Right lobe of liver (tissue), 6 donors: ENCODE data around the gene SLC43A3. TPM values are rescaled to one million over a fixed set of nuclear protein-coding genes. Genes with fewer than 3 reads are reported as not detected.

Source experiments
- ATAC-seq, 4 donors: fragments of 200-7000 bp; cut with Tn5 transposase; one replicate each; pipeline ENCODE4 v1.9.1; 2020; ENCODE audit warnings: mild to moderate bottlenecking in 4 of 4, moderate library complexity in 4 of 4
- DNase-seq, 3 donors: peaks; one replicate each; pipeline ENCODE4 v3.0.0-alpha.2; 2020
- H3K27ac ChIP-seq, 3 donors: fragments of 200-600 bp; one replicate each; pipeline ENCODE4 v1.8.0; 2022
- H3K27me3 ChIP-seq, 2 donors: fragments of 200-600 bp; one replicate each; pipeline ENCODE4 v1.8.0; 2022
- H3K36me3 ChIP-seq, 4 donors: fragments of 200-600 bp; sonication (generic) in 1 of 4; one replicate each; pipeline versions ENCODE4 v1.5.1 to v1.8.0; 2017 to 2022; ENCODE audit warnings: control low read depth in 1 of 4
- H3K4me1 ChIP-seq, 4 donors: fragments of 200-600 bp; sonication (generic) in 1 of 4; one replicate each; pipeline versions ENCODE4 v1.5.1 to v1.8.0; 2017 to 2022; ENCODE audit warnings: control low read depth in 1 of 4
- H3K4me3 ChIP-seq, 3 donors: fragments of 200-600 bp; one replicate each; pipeline ENCODE4 v1.8.0; 2022
- H3K9me3 ChIP-seq, 4 donors: fragments of 200-600 bp; sonication (generic) in 1 of 4; one replicate each; pipeline versions ENCODE4 v1.5.1 to v1.8.0; 2017 to 2022; ENCODE audit warnings: control low read depth in 1 of 4
- CTCF ChIP-seq, 4 donors: fragments of 200-600 bp in 3 of 4; fragments of 450-650 bp in 1 of 4; IDR thresholded peaks; one replicate each; pipeline versions ENCODE4 v1.5.1 to v1.8.0; 2016 to 2022; ENCODE audit warnings: antibody characterized with exemption in 4 of 4, mild to moderate bottlenecking in 2 of 4
- POLR2A ChIP-seq: fragments of 450-650 bp; IDR thresholded peaks from one replicate; pipeline ENCODE4 v1.6.1; 2017; ENCODE audit warnings: antibody characterized with exemption, mild to moderate bottlenecking
- WGBS: methylation state at CpG from one replicate; pipeline ENCODE4 v1.1.6; 2018; ENCODE audit warnings: low coverage, low lambda C conversion rate; ENCODE audit not compliant: insufficient coverage; ENCODE audit errors: missing lambda C conversion rate; 5-methylcytosine and 5-hydroxymethylcytosine counted together
- intact Hi-C, 2 donors: fragments of 100-400 bp; cut with DNase I; formaldehyde crosslinking; loops; one replicate each; pipeline versions ENCODE4 v1.11.2 to v1.14.1; 2022
- total RNA-seq, 6 experiments: library from RNA; depleted of rRNA in 2 of 6; stranded (reverse); fragments of >200 nt in 2 of 6; fragmentation: NEBNext Ultra II Directional in 3 of 6; extraction: Animal tissue kit (Norgen Biotek cat#: 25700) in 3 of 6; gene quantifications; one replicate each; pipeline versions ENCODE4 v1.1.0 to v1.2.4, GENCODE V29; 2016 to 2023
- donor health status: DM: no; HTN: yes; CAD: no.
- donor health status: DM: no; HTN: no; CAD: no.
- donor health status: DM: no; HTN: no; CAD: no.
- donor health status: DM: no; HTN: yes; CAD: no.
- donor health status: DM: no; HTN: yes; CAD: no.

SLC43A3 gene
- total RNA-seq, 6 experiments from 2014 or later, result 109 to 259 (median 185) TPM

GRCh38 chr11:57391539-57391938 is 35.4 kb downstream of the SLC43A3 start:
- Histone ChIP-seq H3K27me3 (no peaks in the 10 kb centered on the region), H3K36me3 (no peaks in the 10 kb centered on the region), H3K4me3 (no peak overlapping the region), H3K27ac (no peak overlapping the region), H3K9me3 (no peaks in the 10 kb centered on the region), H3K4me1 (no peaks in the 10 kb centered on the region)
- DNase-seq (no peak), ATAC-seq (no peak)
- TF ChIP-seq POLR2A (no peak), CTCF (IDR thresholded peaks at IDR 0.05) (no peak)
- 60% methylated on average over 2 of the region's 2 CpGs for WGBS
- intact Hi-C loops, result no loop called here

GRCh38 chr11:57391111-57391510 is 35.8 kb downstream of the SLC43A3 start:
- no peaks in the 10 kb centered on the region for H3K27me3 ChIP-seq
- no peak overlapping the region for H3K27ac ChIP-seq
- DNase-seq, result no peak
- WGBS, result 82% methylated on average over 3 of the region's 3 CpGs
- TF ChIP-seq CTCF (IDR thresholded peaks at IDR 0.05) (no peak), POLR2A (no peak)
- no peak overlapping the region for H3K4me3 ChIP-seq
- no peak for ATAC-seq
- H3K4me1 ChIP-seq, result no peaks in the 10 kb centered on the region
- no peaks in the 10 kb centered on the region for H3K9me3 ChIP-seq
- no peaks in the 10 kb centered on the region for H3K36me3 ChIP-seq
- intact Hi-C loops, result no loop called here

- WGBS, result 80% methylated on average over 2 of the region's 2 CpGs
- Histone ChIP-seq H3K4me1 (no peaks in the 10 kb centered on the region), H3K4me3 (no peak within 1 kb of the TSS), H3K27ac (no peak within 1 kb of the TSS), H3K9me3 (no peaks in the 10 kb centered on the region), H3K36me3 (no peaks in the 10 kb centered on the region), H3K27me3 (no peaks in the 10 kb centered on the region)
- no peak for DNase-seq
- no peak for ATAC-seq
- TF ChIP-seq CTCF (IDR thresholded peaks at IDR 0.05) (no peak), POLR2A (no peak)
- intact Hi-C loops, result no loop called here
Measured at GRCh38 chr11:57390535-57390934, 36.4 kb downstream of the SLC43A3 start, which contains the start of gene PRG2. PRG2 (minus strand) TSS chr11:57390650; CDS start chr11:57389944, 706 bp downstream.

GRCh38 chr11:57387289-57388030 is 39.5 kb downstream of the SLC43A3 start:
- no peak for TF ChIP-seq POLR2A
- peak in 3 of 4 donors; percentile 10 to 37 (median 25) for TF ChIP-seq CTCF (IDR thresholded peaks at IDR 0.05)
- H3K4me1 ChIP-seq, result no peaks in the 10 kb centered on the region
- 71% methylated on average over 6 of the region's 16 CpGs for WGBS
- no peaks in the 10 kb centered on the region for H3K9me3 ChIP-seq
- H3K27ac ChIP-seq, result no peak overlapping the region
- H3K27me3 ChIP-seq, result no peaks in the 10 kb centered on the region
- no peaks in the 10 kb centered on the region for H3K36me3 ChIP-seq
- ATAC-seq (peak; percentile 70 to 81 (median 76)), DNase-seq (peak in 1 of 3 donors; percentile 42)
- no peak overlapping the region for H3K4me3 ChIP-seq
- intact Hi-C loops, result no loop called here
